Transverse colon (tissue), 4 donors: ENCODE measurements around the gene ZDHHC13.

Experiments used
- EP300 ChIP-seq: sonication (generic); formaldehyde crosslinking; IDR thresholded peaks from one replicate; pipeline ENCODE4 v1.6.1; 2017; ENCODE audit warnings: antibody characterized with exemption, low read depth
- POLR2A ChIP-seq: fragments of 450-650 bp; IDR thresholded peaks from one replicate; pipeline ENCODE4 v1.6.1; 2016; ENCODE audit warnings: antibody characterized with exemption, mild to moderate bottlenecking, moderate library complexity
- POLR2AphosphoS5 ChIP-seq, 3 donors: sonication (generic); formaldehyde crosslinking; IDR thresholded peaks; one replicate each; pipeline ENCODE4 v1.6.1; 2016; ENCODE audit warnings: antibody characterized with exemption in 3 of 3
- TF ChIP-seq, protein P1 (sequence below), 5 experiments: fragments of 200-600 bp in 3 of 5; fragments of 450-650 bp in 2 of 5; sonication (generic) in 3 of 5; IDR thresholded peaks; 1 replicate in 2 of 5; 2 replicates in 3 of 5; pipeline ENCODE4 v1.5.1; 2016 to 2017; ENCODE audit warnings: antibody characterized with exemption in 5 of 5, inconsistent platforms in 3 of 5, mild to moderate bottlenecking in 2 of 5, moderate library complexity in 1 of 5

DNA sequence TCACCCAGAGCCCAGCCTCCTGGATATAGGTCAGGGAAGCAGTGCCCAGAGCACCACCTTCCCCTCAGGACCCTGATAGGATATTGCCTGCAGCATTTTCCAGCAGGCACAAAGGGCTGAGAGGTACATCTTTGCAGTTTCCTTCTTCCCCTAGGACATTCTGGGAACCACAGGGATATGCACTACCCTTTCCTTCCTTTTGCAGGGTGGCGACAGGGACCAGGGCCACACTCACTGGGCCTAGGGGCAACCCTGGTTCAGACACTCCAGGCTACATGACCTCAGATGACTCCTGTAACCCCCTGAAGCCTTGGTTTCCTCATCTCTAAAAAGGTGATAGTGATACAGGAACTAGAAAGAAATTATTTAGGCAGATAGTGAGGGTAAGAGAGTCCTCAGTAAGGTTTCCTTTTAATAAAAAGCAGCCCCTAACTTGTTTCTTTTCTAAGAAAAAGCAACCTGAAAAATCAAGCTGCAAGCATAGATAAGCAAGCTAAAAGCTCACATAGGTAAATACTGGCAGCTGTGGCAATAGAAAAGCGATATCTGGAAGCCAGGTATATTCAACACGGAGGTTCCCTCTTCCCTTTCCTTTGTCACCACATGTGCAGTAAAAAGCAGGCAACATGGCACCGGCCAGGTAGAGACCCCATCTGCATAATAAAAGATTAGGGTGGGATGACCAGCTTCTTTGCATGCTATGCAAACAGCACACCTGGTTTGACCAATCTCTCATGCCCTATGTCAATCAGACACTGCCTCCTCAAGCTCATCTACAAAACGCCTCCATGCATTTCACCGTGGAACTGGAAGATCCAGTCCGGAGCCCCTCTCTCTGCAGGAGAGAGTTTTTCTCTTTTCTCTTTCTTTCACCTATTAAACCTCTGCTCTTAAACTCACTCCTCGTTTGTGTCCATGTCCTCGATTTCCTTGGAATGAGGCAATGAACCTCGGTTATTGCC lies 43.2 kb upstream of the ZDHHC13 start:
- TF ChIP-seq, protein P1, sequence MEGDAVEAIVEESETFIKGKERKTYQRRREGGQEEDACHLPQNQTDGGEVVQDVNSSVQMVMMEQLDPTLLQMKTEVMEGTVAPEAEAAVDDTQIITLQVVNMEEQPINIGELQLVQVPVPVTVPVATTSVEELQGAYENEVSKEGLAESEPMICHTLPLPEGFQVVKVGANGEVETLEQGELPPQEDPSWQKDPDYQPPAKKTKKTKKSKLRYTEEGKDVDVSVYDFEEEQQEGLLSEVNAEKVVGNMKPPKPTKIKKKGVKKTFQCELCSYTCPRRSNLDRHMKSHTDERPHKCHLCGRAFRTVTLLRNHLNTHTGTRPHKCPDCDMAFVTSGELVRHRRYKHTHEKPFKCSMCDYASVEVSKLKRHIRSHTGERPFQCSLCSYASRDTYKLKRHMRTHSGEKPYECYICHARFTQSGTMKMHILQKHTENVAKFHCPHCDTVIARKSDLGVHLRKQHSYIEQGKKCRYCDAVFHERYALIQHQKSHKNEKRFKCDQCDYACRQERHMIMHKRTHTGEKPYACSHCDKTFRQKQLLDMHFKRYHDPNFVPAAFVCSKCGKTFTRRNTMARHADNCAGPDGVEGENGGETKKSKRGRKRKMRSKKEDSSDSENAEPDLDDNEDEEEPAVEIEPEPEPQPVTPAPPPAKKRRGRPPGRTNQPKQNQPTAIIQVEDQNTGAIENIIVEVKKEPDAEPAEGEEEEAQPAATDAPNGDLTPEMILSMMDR (IDR thresholded peaks at IDR 0.05): no peak
- no peak for TF ChIP-seq POLR2AphosphoS5 (IDR thresholded peaks at IDR 0.05)
- TF ChIP-seq POLR2A: no peak
- no peak for TF ChIP-seq EP300
